Measurements from ENCODE around the gene GHRH. TPM values are rescaled to one million over a fixed set of nuclear protein-coding genes. Genes with fewer than 3 reads are reported as not detected.

The GHRH gene
- total RNA-seq, 1 experiment from 2014 or later, result not detected

DNA sequence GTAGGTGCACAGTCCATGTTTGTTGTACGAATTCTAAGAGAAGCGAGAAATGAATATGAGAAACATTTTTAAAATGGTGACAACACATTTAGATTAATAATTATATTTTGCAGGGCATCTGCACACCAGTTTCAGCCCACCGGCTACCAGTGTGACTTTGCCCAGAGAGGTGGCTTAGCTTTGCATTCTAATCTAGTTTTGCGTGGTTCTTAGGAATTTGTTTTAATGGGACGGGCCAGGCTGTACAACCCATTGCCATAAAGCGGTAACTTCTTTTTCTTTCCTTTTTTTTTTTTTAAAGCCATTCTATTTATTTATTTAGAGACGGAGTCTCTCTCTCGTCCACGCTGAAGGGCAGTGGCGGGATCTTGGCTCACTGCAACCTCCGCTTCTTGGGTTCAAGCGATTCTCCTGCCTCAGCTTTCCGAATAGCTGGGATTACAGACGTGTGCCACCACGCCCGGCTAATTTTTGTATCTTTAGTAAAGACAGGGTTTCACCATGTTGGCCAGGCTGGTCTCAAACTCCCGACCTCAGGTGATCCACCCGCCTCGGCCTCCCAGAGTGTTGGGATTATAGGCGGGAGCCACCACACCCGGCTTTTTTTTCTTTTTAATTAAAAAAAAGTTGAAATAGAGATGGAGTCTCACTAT, 28.7 kb upstream of the GHRH start:
- no peak overlapping the region for H2AFZ ChIP-seq (ENCODE audit: low read depth, low read length, poor library complexity, severe bottlenecking)
- no TSS peak for BruUV-seq (replicated peaks)
- peak overlapping the region; percentile 72 for H3K27ac ChIP-seq (ENCODE audit: low read depth, low read length)
- intact Hi-C loops (cut with micrococcal nuclease), result loop anchor here (5.0 kb wide), 1 partner anchor 92 kb away; no protein-coding TSS in a partner anchor
- DNase-seq (ENCODE audit: low read depth, low spot score) (no peak), ATAC-seq (no peak)
- CTCF ChIA-PET, result no interaction called here
- peaks cover 57% of the 10 kb centered on the region for H3K79me2 ChIP-seq (ENCODE audit: insufficient read depth, low read length)
- H3K9me2 ChIP-seq (ENCODE audit: insufficient read depth), result no peaks in the 10 kb centered on the region
- H3K4me3 ChIP-seq (replicated peaks in 1 of 2; ENCODE audit: low read depth in 1 of 2, low read length in 2 of 2), result peak overlapping the region; percentile 90 to 96
- no peaks in the 10 kb centered on the region for H3K9me3 ChIP-seq (ENCODE audit: control insufficient read depth in 1 of 2, insufficient read depth in 1 of 2, low read depth in 1 of 2, low read length in 2 of 2)
- no peaks in the 10 kb centered on the region for H4K20me1 ChIP-seq (ENCODE audit: insufficient read depth)
- TF ChIP-seq, protein P1, sequence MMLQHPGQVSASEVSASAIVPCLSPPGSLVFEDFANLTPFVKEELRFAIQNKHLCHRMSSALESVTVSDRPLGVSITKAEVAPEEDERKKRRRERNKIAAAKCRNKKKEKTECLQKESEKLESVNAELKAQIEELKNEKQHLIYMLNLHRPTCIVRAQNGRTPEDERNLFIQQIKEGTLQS (IDR thresholded peaks at IDR 0.05), result no peak
- TF ChIP-seq JUND (IDR thresholded peaks at IDR 0.05) (no peak), RAD21 (IDR thresholded peaks at IDR 0.05; ENCODE audit: low read depth) (no peak), POLR2A (IDR thresholded peaks at IDR 0.05; ENCODE audit: borderline replicate concordance, extremely low read depth, insufficient read depth, insufficient read length) (no peak), MAX (IDR thresholded peaks at IDR 0.05) (no peak)
- H3K4me2 ChIP-seq (ENCODE audit: low read length), result peak overlapping the region; percentile 84
- peak overlapping the region; percentile 98 for H3K9ac ChIP-seq (ENCODE audit: low read length)
- H3K4me1 ChIP-seq (ENCODE audit: control insufficient read depth in 1 of 2, insufficient read depth in 2 of 2, low read length in 2 of 2), result peaks cover 26 to 51% of the 10 kb centered on the region in 2 experiments
- peaks cover 0 to 15% of the 10 kb centered on the region in 2 experiments; a peak in 2 of 4 replicates for H3K36me3 ChIP-seq (ENCODE audit: control insufficient read depth in 1 of 2, insufficient read depth in 2 of 2, low read length in 2 of 2)
- RAD21 ChIA-PET (ENCODE audit: low non-redundant PET in 1 of 2, low total read pairs in 2 of 2, uncharacterized antibody in 2 of 2, unreplicated experiment in 2 of 2), result no interaction called here
- no peaks in the 10 kb centered on the region for H3K27me3 ChIP-seq (ENCODE audit: insufficient read depth, low read length)
- POLR2A ChIA-PET, result no interaction called here

DNA sequence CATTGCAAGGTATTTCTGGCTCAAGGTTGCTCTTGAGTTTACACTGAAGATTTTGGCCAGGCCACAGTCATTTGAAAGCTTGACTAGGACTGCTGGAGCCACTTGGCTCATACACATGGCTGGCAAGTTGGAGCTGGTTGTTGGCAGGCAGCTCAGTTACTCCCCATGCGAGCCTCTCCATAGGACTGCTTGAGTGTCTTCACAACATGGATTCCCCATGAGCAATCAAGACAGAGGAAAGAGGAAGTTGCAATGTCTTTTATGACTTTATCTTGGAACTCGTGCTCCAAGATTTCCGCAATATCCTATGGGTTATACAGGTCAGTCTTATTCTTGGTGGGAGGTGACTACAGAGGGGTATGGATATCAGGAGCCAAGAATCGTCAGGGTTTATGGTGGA, 26.5 kb upstream of the GHRH start:
- H3K9me3 ChIP-seq (ENCODE audit: control insufficient read depth in 1 of 2, insufficient read depth in 1 of 2, low read depth in 1 of 2, low read length in 2 of 2), result no peaks in the 10 kb centered on the region
- peaks cover 7 to 29% of the 10 kb centered on the region in 2 experiments for H3K4me1 ChIP-seq (ENCODE audit: control insufficient read depth in 1 of 2, insufficient read depth in 2 of 2, low read length in 2 of 2)
- H3K27me3 ChIP-seq (ENCODE audit: insufficient read depth, low read length), result no peaks in the 10 kb centered on the region
- intact Hi-C loops (cut with micrococcal nuclease), result no loop called here
- H3K4me3 ChIP-seq (replicated peaks in 1 of 2; ENCODE audit: low read depth in 1 of 2, low read length in 2 of 2), result no peak overlapping the region
- H3K36me3 ChIP-seq (ENCODE audit: control insufficient read depth in 1 of 2, insufficient read depth in 2 of 2, low read length in 2 of 2), result peaks cover 0 to 15% of the 10 kb centered on the region in 2 experiments; a peak in 2 of 4 replicates
- H3K4me2 ChIP-seq (ENCODE audit: low read length), result peak overlapping the region; percentile 84
- H2AFZ ChIP-seq (ENCODE audit: low read depth, low read length, poor library complexity, severe bottlenecking), result no peak overlapping the region
- H3K27ac ChIP-seq (ENCODE audit: low read depth, low read length), result no peak overlapping the region
- no TSS peak for BruUV-seq (replicated peaks)
- H3K9ac ChIP-seq (ENCODE audit: low read length), result no peak overlapping the region
- RAD21 ChIA-PET (ENCODE audit: low non-redundant PET in 1 of 2, low total read pairs in 2 of 2, uncharacterized antibody in 2 of 2, unreplicated experiment in 2 of 2), result no interaction called here
- H3K79me2 ChIP-seq (ENCODE audit: insufficient read depth, low read length), result peaks cover 35% of the 10 kb centered on the region
- H4K20me1 ChIP-seq (ENCODE audit: insufficient read depth), result no peaks in the 10 kb centered on the region
- CTCF ChIA-PET, result no interaction called here
- no peak for DNase-seq (ENCODE audit: low read depth, low spot score)
- no peak for ATAC-seq
- no peaks in the 10 kb centered on the region for H3K9me2 ChIP-seq (ENCODE audit: insufficient read depth)
- POLR2A ChIA-PET, result interaction anchor here (1.5 to 2.3 kb wide), 2 partner anchors 58 to 91 kb away, joined by 6 to 10 read pairs; partner anchors contain the start of gene SRC
- TF ChIP-seq ZFX (IDR thresholded peaks at IDR 0.05) (no peak), EGR1 (IDR thresholded peaks at IDR 0.05; ENCODE audit: low read depth) (no peak), SRF (IDR thresholded peaks at IDR 0.05; ENCODE audit: low read depth) (no peak), POLR2A (IDR thresholded peaks at IDR 0.05; ENCODE audit: borderline replicate concordance, extremely low read depth, insufficient read depth, insufficient read length) (no peak), CTCF (IDR thresholded peaks at IDR 0.05 in 2 of 3, conservative IDR thresholded peaks at IDR 0.05 in 1 of 3; ENCODE audit: borderline replicate concordance in 1 of 3, insufficient read depth in 1 of 3, low read depth in 2 of 3, low read length in 2 of 3) (no peak)
- TF ChIP-seq, protein P2, sequence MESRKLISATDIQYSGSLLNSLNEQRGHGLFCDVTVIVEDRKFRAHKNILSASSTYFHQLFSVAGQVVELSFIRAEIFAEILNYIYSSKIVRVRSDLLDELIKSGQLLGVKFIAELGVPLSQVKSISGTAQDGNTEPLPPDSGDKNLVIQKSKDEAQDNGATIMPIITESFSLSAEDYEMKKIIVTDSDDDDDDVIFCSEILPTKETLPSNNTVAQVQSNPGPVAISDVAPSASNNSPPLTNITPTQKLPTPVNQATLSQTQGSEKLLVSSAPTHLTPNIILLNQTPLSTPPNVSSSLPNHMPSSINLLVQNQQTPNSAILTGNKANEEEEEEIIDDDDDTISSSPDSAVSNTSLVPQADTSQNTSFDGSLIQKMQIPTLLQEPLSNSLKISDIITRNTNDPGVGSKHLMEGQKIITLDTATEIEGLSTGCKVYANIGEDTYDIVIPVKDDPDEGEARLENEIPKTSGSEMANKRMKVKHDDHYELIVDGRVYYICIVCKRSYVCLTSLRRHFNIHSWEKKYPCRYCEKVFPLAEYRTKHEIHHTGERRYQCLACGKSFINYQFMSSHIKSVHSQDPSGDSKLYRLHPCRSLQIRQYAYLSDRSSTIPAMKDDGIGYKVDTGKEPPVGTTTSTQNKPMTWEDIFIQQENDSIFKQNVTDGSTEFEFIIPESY (IDR thresholded peaks at IDR 0.05; ENCODE audit: extremely low read depth, insufficient replicate concordance, low read length), result no peak
- TF ChIP-seq, protein P3, sequence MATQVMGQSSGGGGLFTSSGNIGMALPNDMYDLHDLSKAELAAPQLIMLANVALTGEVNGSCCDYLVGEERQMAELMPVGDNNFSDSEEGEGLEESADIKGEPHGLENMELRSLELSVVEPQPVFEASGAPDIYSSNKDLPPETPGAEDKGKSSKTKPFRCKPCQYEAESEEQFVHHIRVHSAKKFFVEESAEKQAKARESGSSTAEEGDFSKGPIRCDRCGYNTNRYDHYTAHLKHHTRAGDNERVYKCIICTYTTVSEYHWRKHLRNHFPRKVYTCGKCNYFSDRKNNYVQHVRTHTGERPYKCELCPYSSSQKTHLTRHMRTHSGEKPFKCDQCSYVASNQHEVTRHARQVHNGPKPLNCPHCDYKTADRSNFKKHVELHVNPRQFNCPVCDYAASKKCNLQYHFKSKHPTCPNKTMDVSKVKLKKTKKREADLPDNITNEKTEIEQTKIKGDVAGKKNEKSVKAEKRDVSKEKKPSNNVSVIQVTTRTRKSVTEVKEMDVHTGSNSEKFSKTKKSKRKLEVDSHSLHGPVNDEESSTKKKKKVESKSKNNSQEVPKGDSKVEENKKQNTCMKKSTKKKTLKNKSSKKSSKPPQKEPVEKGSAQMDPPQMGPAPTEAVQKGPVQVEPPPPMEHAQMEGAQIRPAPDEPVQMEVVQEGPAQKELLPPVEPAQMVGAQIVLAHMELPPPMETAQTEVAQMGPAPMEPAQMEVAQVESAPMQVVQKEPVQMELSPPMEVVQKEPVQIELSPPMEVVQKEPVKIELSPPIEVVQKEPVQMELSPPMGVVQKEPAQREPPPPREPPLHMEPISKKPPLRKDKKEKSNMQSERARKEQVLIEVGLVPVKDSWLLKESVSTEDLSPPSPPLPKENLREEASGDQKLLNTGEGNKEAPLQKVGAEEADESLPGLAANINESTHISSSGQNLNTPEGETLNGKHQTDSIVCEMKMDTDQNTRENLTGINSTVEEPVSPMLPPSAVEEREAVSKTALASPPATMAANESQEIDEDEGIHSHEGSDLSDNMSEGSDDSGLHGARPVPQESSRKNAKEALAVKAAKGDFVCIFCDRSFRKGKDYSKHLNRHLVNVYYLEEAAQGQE (IDR thresholded peaks at IDR 0.05; ENCODE audit: low read depth), result no peak

Measured in HCT116 (cell line).